ENCODE results near the gene LRPPRC.

LRPPRC gene

GRCh38 chr2:43846140-43846793 lies 149.5 kb downstream of the LRPPRC start:
- Histone ChIP-seq H3K27ac (no peak overlapping the region), H3K4me2 (no peak overlapping the region), H3K79me2 (ENCODE audit: insufficient read depth, low read depth) (no peaks in the 10 kb centered on the region), H4K20me1 (ENCODE audit: insufficient read depth) (no peaks in the 10 kb centered on the region), H2AFZ (ENCODE audit: low read depth) (no peak overlapping the region), H3K4me3 (IDR thresholded peaks at IDR 0.05; ENCODE audit: insufficient read depth, low read depth, low read length) (no peak overlapping the region), H3K9ac (no peak overlapping the region), H3K36me3 (ENCODE audit: insufficient read depth) (no peaks in the 10 kb centered on the region), H3K4me1 (ENCODE audit: low read depth, poor library complexity, severe bottlenecking) (no peaks in the 10 kb centered on the region), H3K27me3 (ENCODE audit: insufficient read depth, low read depth) (no peaks in the 10 kb centered on the region)
- no peak for TF ChIP-seq CTCF (conservative IDR thresholded peaks at IDR 0.05; ENCODE audit: low read depth, low read length)

- TF ChIP-seq CTCF (conservative IDR thresholded peaks at IDR 0.05; ENCODE audit: low read depth, low read length), result no peak
- Histone ChIP-seq H3K36me3 (ENCODE audit: insufficient read depth) (no peaks in the 10 kb centered on the region), H3K4me2 (no peak overlapping the region), H2AFZ (ENCODE audit: low read depth) (no peak overlapping the region), H3K79me2 (ENCODE audit: insufficient read depth, low read depth) (no peaks in the 10 kb centered on the region), H3K4me3 (IDR thresholded peaks at IDR 0.05; ENCODE audit: insufficient read depth, low read depth, low read length) (no peak overlapping the region), H4K20me1 (ENCODE audit: insufficient read depth) (no peaks in the 10 kb centered on the region), H3K27ac (no peak overlapping the region), H3K9ac (no peak overlapping the region), H3K27me3 (ENCODE audit: insufficient read depth, low read depth) (no peaks in the 10 kb centered on the region), H3K4me1 (ENCODE audit: low read depth, poor library complexity, severe bottlenecking) (no peaks in the 10 kb centered on the region)
Observed at GRCh38 chr2:43845181-43845580, 150.6 kb downstream of the LRPPRC start.

- Histone ChIP-seq H3K36me3 (ENCODE audit: insufficient read depth) (no peaks in the 10 kb centered on the region), H3K4me1 (ENCODE audit: low read depth, poor library complexity, severe bottlenecking) (no peaks in the 10 kb centered on the region), H3K27ac (no peak overlapping the region), H3K27me3 (ENCODE audit: insufficient read depth, low read depth) (no peaks in the 10 kb centered on the region), H3K4me3 (IDR thresholded peaks at IDR 0.05; ENCODE audit: insufficient read depth, low read depth, low read length) (no peak overlapping the region), H3K79me2 (ENCODE audit: insufficient read depth, low read depth) (no peaks in the 10 kb centered on the region), H3K9ac (no peak overlapping the region), H2AFZ (ENCODE audit: low read depth) (no peak overlapping the region), H3K4me2 (no peak overlapping the region), H4K20me1 (ENCODE audit: insufficient read depth) (no peaks in the 10 kb centered on the region)
- no peak for TF ChIP-seq CTCF (conservative IDR thresholded peaks at IDR 0.05; ENCODE audit: low read depth, low read length)
Observed at GRCh38 chr2:43842866-43843226, 152.9 kb downstream of the LRPPRC start.

DNA sequence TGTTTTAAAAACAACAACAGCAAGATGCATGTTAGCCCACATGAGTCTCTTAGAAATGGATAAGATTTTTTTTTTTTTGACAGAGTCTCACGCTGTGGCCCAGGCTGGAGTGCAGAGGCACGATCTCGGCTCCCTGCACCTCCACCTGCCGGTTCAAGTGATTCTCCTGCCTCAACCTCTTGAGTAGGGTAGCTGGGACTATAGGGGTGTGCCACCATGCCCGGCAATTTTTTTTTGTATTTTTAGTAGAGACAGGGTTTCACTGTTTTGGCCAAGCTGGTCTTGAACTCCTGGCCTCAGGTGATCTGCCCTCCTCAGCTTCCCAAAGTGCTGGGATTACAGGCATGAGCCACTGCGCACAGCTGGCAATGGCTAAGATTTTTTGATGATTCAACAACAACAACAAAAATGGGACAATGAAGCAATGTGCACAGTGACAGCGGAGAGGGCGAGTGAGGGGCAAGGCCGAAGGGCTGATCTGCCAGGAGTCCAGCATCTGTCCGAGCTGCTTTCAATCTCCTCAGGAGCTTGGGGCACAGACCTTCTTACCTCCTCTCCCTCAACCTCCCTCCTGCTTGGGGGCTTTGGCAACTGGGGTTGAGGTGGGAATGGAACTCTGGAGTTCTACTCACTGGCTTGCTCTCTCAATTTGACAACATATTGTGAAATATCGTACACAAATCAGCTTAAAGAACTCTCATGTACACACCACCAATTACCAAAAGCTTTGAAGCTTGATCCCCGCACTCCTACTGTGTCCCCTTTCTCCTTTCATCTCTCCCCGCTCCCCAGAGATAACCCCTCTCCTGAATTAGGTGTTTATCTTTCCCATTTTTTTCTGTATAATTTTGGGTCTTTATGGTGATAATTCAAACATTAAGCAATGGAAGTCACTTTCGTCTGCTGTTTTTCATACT lies 153.6 kb downstream of the LRPPRC start:
- no peaks in the 10 kb centered on the region for H3K4me1 ChIP-seq (ENCODE audit: low read depth, poor library complexity, severe bottlenecking)

More for the DNA sequence above, 153.6 kb downstream of the LRPPRC start:
- no peak overlapping the region for H3K27ac ChIP-seq
- H3K27me3 ChIP-seq (ENCODE audit: insufficient read depth, low read depth), result no peaks in the 10 kb centered on the region
- TF ChIP-seq CTCF (conservative IDR thresholded peaks at IDR 0.05; ENCODE audit: low read depth, low read length), result no peak
- H3K79me2 ChIP-seq (ENCODE audit: insufficient read depth, low read depth), result no peaks in the 10 kb centered on the region
- no peak overlapping the region for H2AFZ ChIP-seq (ENCODE audit: low read depth)
- no peak overlapping the region for H3K4me2 ChIP-seq
- H4K20me1 ChIP-seq (ENCODE audit: insufficient read depth), result no peaks in the 10 kb centered on the region
- no peak overlapping the region for H3K9ac ChIP-seq
- no peak overlapping the region for H3K4me3 ChIP-seq (IDR thresholded peaks at IDR 0.05; ENCODE audit: insufficient read depth, low read depth, low read length)
- H3K36me3 ChIP-seq (ENCODE audit: insufficient read depth), result no peaks in the 10 kb centered on the region

Data from KMS-11 (cell line).